Neural cell (in vitro differentiated cells): ENCODE measurements around the gene ADARB2. TPM values are rescaled to one million over a fixed set of nuclear protein-coding genes. Genes with fewer than 3 reads are reported as not detected.

Experiments used
- H2AFZ ChIP-seq: fragments of 200-600, 300-800 bp; sonication (generic), shearing (Covaris generic); 2 replicates; pipeline ENCODE4 v1.6.0; 2014; ENCODE audit warnings: low read depth, mild to moderate bottlenecking, antibody characterized with exemption, low read length, moderate library complexity
- H3F3A ChIP-seq: fragments of 200-600 bp; shearing (Covaris generic); 2 replicates; pipeline ENCODE4 v1.6.1; 2016; ENCODE audit warnings: mild to moderate bottlenecking, moderate library complexity, mixed read lengths, antibody characterized with exemption, low read length; ENCODE audit not compliant: insufficient read depth, poor library complexity, severe bottlenecking
- H3K27ac ChIP-seq: fragments of 200-600, 300-800 bp; sonication (generic), shearing (Covaris generic); 2 replicates; pipeline ENCODE4 v1.5.1; 2014; ENCODE audit warnings: mild to moderate bottlenecking, low read length, moderate library complexity
- H3K27me3 ChIP-seq: fragments of 300-800, 200-600 bp; sonication (generic), shearing (Covaris generic); 2 replicates; pipeline ENCODE4 v1.6.0; 2014; ENCODE audit warnings: mild to moderate bottlenecking, low read depth, low read length, moderate library complexity; ENCODE audit not compliant: insufficient read depth
- H3K36me3 ChIP-seq: fragments of 300-800, 200-600 bp; sonication (generic), shearing (Covaris generic); 2 replicates; pipeline ENCODE4 v1.5.1; 2014; ENCODE audit warnings: mild to moderate bottlenecking, antibody characterized with exemption, low read length, moderate library complexity; ENCODE audit not compliant: insufficient read depth
- H3K4me2 ChIP-seq: fragments of 300-800, 200-600 bp; sonication (generic), shearing (Covaris generic); 2 replicates; pipeline ENCODE4 v1.6.0; 2014; ENCODE audit warnings: mild to moderate bottlenecking, low read length
- H3K4me3 ChIP-seq: fragments of 300-800, 200-600 bp; sonication (generic), shearing (Covaris generic); 2 replicates; pipeline ENCODE4 v1.5.1; 2014; ENCODE audit warnings: mild to moderate bottlenecking, low read length, moderate library complexity
- H3K79me2 ChIP-seq: fragments of 200-600 bp; shearing (Covaris generic); replicated peaks from 2 replicates; pipeline ENCODE4 v1.6.0; 2014; ENCODE audit warnings: mild to moderate bottlenecking, low read length, moderate library complexity; ENCODE audit not compliant: insufficient read depth
- H3K9ac ChIP-seq: fragments of 300-800, 200-600 bp; sonication (generic), shearing (Covaris generic); 2 replicates; pipeline ENCODE4 v1.6.1; 2016; ENCODE audit warnings: mild to moderate bottlenecking, low read length, mixed read lengths
- H3K9me2 ChIP-seq: fragments of 200-600 bp; shearing (Covaris generic); 2 replicates; pipeline ENCODE4 v1.6.1; 2016; ENCODE audit warnings: mild to moderate bottlenecking, low read length, mixed read lengths; ENCODE audit not compliant: insufficient read depth
- H3K9me3 ChIP-seq: fragments of 200-600, 300-800 bp; sonication (generic), shearing (Covaris generic); 2 replicates; pipeline ENCODE4 v1.6.1; 2016; ENCODE audit warnings: mild to moderate bottlenecking, mixed run types, low read length, moderate library complexity, mixed read lengths
- H4K20me1 ChIP-seq: fragments of 200-600 bp; shearing (Covaris generic); 2 replicates; pipeline ENCODE4 v1.6.1; 2016; ENCODE audit warnings: mild to moderate bottlenecking, mixed run types; ENCODE audit not compliant: insufficient read depth
- EZH2 ChIP-seq: fragments of 200-600, 300-800 bp; shearing (Covaris generic), sonication (generic); IDR thresholded peaks from 2 replicates; pipeline ENCODE4 v1.6.1; 2014; ENCODE audit warnings: antibody characterized with exemption, low read length, borderline replicate concordance, mild to moderate bottlenecking; ENCODE audit not compliant: insufficient read depth, poor library complexity, severe bottlenecking
- MXI1 ChIP-seq: fragments of 450-650 bp; conservative IDR thresholded peaks from 2 replicates; pipeline ENCODE4 v1.6.1; 2014; ENCODE audit warnings: antibody characterized with exemption, mild to moderate bottlenecking; ENCODE audit not compliant: poor library complexity, severe bottlenecking
- POLR2AphosphoS5 ChIP-seq: IDR thresholded peaks from 2 replicates; pipeline ENCODE4 v1.6.1; 2012
- RAD21 ChIP-seq: fragments of 450-650 bp; conservative IDR thresholded peaks from 2 replicates; pipeline ENCODE4 v1.6.1; 2014; ENCODE audit warnings: antibody characterized with exemption, mild to moderate bottlenecking, moderate library complexity
- REST ChIP-seq: IDR thresholded peaks from 2 replicates; pipeline ENCODE4 v1.6.1; 2012; ENCODE audit warnings: borderline replicate concordance
- SMC3 ChIP-seq: fragments of 450-650 bp; conservative IDR thresholded peaks from 2 replicates; pipeline ENCODE4 v1.6.1; 2014; ENCODE audit warnings: antibody characterized with exemption, mild to moderate bottlenecking, moderate library complexity; ENCODE audit not compliant: poor library complexity
- TAF1 ChIP-seq: IDR thresholded peaks from 2 replicates; pipeline ENCODE4 v1.6.1; 2012; ENCODE audit warnings: low read depth
- polyA plus RNA-seq: library from polyadenylated mRNA; depleted of rRNA; stranded (reverse); fragments of >200 nt; gene quantifications from 2 replicates; pipeline ENCODE4 v1.2.3, GENCODE V29; 2014

ADARB2 gene
- polyA plus RNA-seq, 1 donor from 2014 or later: 3.6 TPM

DNA sequence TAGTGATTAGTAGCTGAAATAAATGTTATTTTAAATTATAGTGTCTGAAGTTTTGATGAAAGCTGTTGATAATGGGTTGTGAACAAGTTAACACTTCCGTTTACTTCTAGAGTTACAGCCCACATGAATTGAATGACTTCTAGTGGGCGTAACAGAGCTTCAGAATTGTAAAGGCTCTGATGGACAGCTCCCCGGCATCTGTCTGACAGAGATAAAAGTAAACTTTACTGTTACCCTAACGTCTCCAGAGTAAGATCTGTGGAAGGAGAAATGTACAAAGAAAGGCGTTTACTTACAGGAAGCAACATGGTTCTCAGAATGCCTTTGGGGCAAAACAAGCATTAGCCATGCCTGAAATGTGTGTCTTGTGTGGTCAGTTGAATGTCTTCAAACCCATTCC lies 124.4 kb downstream of the ADARB2 start:
- Histone ChIP-seq H3K9me2 (no peaks in the 10 kb centered on the region), H3K9me3 (no peaks in the 10 kb centered on the region), H3K36me3 (no peaks in the 10 kb centered on the region), H3K27ac (no peak overlapping the region), H3F3A (no peaks in the 10 kb centered on the region), H4K20me1 (no peaks in the 10 kb centered on the region), H3K79me2 (no peaks in the 10 kb centered on the region), H3K27me3 (no peaks in the 10 kb centered on the region), H3K4me2 (no peak overlapping the region), H3K9ac (no peak overlapping the region), H2AFZ (no peak overlapping the region), H3K4me3 (no peak overlapping the region)
- no peak for TF ChIP-seq TAF1
- no peak for TF ChIP-seq REST
- TF ChIP-seq SMC3: no peak
- TF ChIP-seq EZH2: no peak
- no peak for TF ChIP-seq MXI1

DNA sequence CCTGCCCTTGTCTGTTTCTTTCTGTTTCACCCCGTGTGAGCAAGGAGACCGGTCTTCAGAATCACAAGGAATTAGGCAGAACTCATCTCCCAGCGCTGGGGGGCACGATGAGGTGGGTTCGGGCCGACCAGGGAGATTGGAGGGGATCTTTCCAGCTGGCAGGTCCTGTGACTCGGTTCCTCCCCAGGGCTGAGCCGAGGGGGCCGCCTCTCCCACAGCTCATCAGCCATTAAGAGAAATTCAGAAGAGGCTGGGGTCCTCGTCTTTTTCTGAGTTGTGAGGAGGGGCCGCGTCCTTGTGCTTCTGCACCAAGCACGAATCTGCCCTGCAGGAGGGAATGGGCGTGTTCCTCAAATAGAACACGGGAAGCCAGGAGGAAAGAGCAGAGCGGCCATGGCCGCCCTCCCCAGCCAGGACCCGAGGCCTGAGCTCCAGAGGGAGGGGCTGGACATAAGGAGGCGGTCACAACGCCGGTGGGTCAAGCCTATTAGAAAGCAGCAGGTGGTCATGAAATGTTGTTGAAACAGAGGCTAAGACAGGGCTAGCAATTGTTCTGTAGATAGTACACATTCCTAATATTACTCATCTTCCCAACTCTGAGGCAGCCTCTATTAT lies 125.3 kb downstream of the ADARB2 start:
- H3K27me3 ChIP-seq: no peaks in the 10 kb centered on the region
- H3K79me2 ChIP-seq: no peaks in the 10 kb centered on the region
- no peaks in the 10 kb centered on the region for H3F3A ChIP-seq
- no peak overlapping the region for H3K4me3 ChIP-seq
- H2AFZ ChIP-seq: no peak overlapping the region
- H3K9ac ChIP-seq: no peak overlapping the region
- TF ChIP-seq POLR2AphosphoS5: no peak
- no peak for TF ChIP-seq TAF1
- no peak for TF ChIP-seq REST
- TF ChIP-seq RAD21: no peak
- H3K4me2 ChIP-seq: no peak overlapping the region
- no peaks in the 10 kb centered on the region for H3K9me2 ChIP-seq
- H4K20me1 ChIP-seq: no peaks in the 10 kb centered on the region
- H3K9me3 ChIP-seq: no peaks in the 10 kb centered on the region
- no peak overlapping the region for H3K27ac ChIP-seq
- no peaks in the 10 kb centered on the region for H3K36me3 ChIP-seq
